Prostate gland (tissue), 2 donors: ENCODE data around the gene CLRN3. TPM values are rescaled to one million over a fixed set of nuclear protein-coding genes. Genes with fewer than 3 reads are reported as not detected.

Source experiments
- DNase-seq: peaks from one replicate; pipeline ENCODE4 v3.0.0-alpha.2; 2019; ENCODE audit warnings: low spot score
- H3K27ac ChIP-seq, 2 donors: fragments of 200-600 bp; sonication (generic); 2 replicates each; pipeline ENCODE4 v1.5.1; 2017 to 2019
- H3K27me3 ChIP-seq: fragments of 200-600 bp; sonication (generic); replicated peaks from 2 replicates; pipeline ENCODE4 v1.5.1; 2019; ENCODE audit not compliant: insufficient read depth
- H3K36me3 ChIP-seq, 2 donors: fragments of 200-600 bp; sonication (generic); 1 replicate in 1 of 2; 2 replicates in 1 of 2; pipeline versions ENCODE4 v1.5.1 to v1.8.1; 2017 to 2019
- H3K4me1 ChIP-seq: fragments of 200-600 bp; sonication (generic); replicated peaks from 2 replicates; pipeline ENCODE4 v1.5.1; 2019
- H3K4me3 ChIP-seq, 2 donors: fragments of 200-600 bp; sonication (generic); 2 replicates each; pipeline ENCODE4 v1.5.1; 2017 to 2019
- H3K9me3 ChIP-seq: fragments of 200-600 bp; sonication (generic); 2 replicates; pipeline ENCODE4 v1.5.1; 2017
- CTCF ChIP-seq, 4 experiments: fragments of 200-600 bp in 2 of 4; fragments of 450-650 bp in 2 of 4; sonication (generic) in 2 of 4; IDR thresholded peaks; 1 replicate in 3 of 4; 2 replicates in 1 of 4; pipeline ENCODE4 v1.5.1; 2016 to 2019; ENCODE audit warnings: antibody characterized with exemption in 4 of 4, mild to moderate bottlenecking in 2 of 4, moderate library complexity in 2 of 4
- POLR2A ChIP-seq: fragments of 450-650 bp; IDR thresholded peaks from one replicate; pipeline ENCODE4 v1.6.1; 2016; ENCODE audit warnings: antibody characterized with exemption, mild to moderate bottlenecking
- POLR2AphosphoS5 ChIP-seq: sonication (generic); formaldehyde crosslinking; IDR thresholded peaks from one replicate; pipeline ENCODE4 v1.6.1; 2017; ENCODE audit warnings: antibody characterized with exemption
- WGBS: methylation state at CpG from one replicate; pipeline ENCODE4 v1.1.5; 2018; 5-methylcytosine and 5-hydroxymethylcytosine counted together
- intact Hi-C: fragments of 100-400 bp; cut with DNase I; formaldehyde crosslinking; loops from one replicate; pipeline ENCODE4 v1.14.2; 2022
- total RNA-seq, 2 donors: library from RNA; depleted of rRNA; stranded (reverse); fragments of >200 nt; gene quantifications; one replicate each; pipeline ENCODE4 v1.1.0, GENCODE V29; 2016

The CLRN3 gene
- total RNA-seq, 2 donors from 2014 or later = not detected

- Histone ChIP-seq H3K36me3 (no peaks in the 10 kb centered on the region), H3K4me3 (no peak overlapping the region), H3K4me1 (no peaks in the 10 kb centered on the region), H3K27ac (no peak overlapping the region), H3K27me3 (no peaks in the 10 kb centered on the region), H3K9me3 (no peaks in the 10 kb centered on the region)
- DNase-seq = no peak
- intact Hi-C loops = no loop called here
- WGBS = 63% methylated on average over 16 of the region's 16 CpGs
- TF ChIP-seq POLR2A = no peak
- TF ChIP-seq CTCF (IDR thresholded peaks at IDR 0.05) = no peak
- TF ChIP-seq POLR2AphosphoS5 = no peak
Observed at GRCh38 chr10:127935071-127935561, 42.4 kb upstream of the CLRN3 start.

GRCh38 chr10:127934383-127934782 is 41.6 kb upstream of the CLRN3 start:
- no peak overlapping the region for H3K4me3 ChIP-seq
- 95% methylated on average over 14 of the region's 14 CpGs for WGBS
- no peak overlapping the region for H3K27ac ChIP-seq
- H3K4me1 ChIP-seq = no peaks in the 10 kb centered on the region
- no peak for DNase-seq
- no peaks in the 10 kb centered on the region for H3K36me3 ChIP-seq
- no peak for TF ChIP-seq POLR2A
- no peak for TF ChIP-seq POLR2AphosphoS5
- no peak for TF ChIP-seq CTCF (IDR thresholded peaks at IDR 0.05)
- intact Hi-C loops = no loop called here
- no peaks in the 10 kb centered on the region for H3K9me3 ChIP-seq
- H3K27me3 ChIP-seq = no peaks in the 10 kb centered on the region

- H3K36me3 ChIP-seq = no peaks in the 10 kb centered on the region
- no peaks in the 10 kb centered on the region for H3K27me3 ChIP-seq
- no peak overlapping the region for H3K27ac ChIP-seq
- WGBS = 77% methylated on average over 5 of the region's 5 CpGs
- DNase-seq = no peak
- no peaks in the 10 kb centered on the region for H3K9me3 ChIP-seq
- no peak overlapping the region for H3K4me3 ChIP-seq
- H3K4me1 ChIP-seq = no peaks in the 10 kb centered on the region
- intact Hi-C loops = no loop called here
- no peak for TF ChIP-seq CTCF (IDR thresholded peaks at IDR 0.05)
- no peak for TF ChIP-seq POLR2AphosphoS5
- no peak for TF ChIP-seq POLR2A
Observed at GRCh38 chr10:127933271-127933670, 40.5 kb upstream of the CLRN3 start.

- no peak overlapping the region for H3K27ac ChIP-seq
- DNase-seq = no peak
- WGBS = 90% methylated on average over 15 of the region's 15 CpGs
Observed at GRCh38 chr10:127932521-127933270, 40.0 kb upstream of the CLRN3 start.

More at GRCh38 chr10:127932521-127933270, 40.0 kb upstream of the CLRN3 start:
- no peaks in the 10 kb centered on the region for H3K9me3 ChIP-seq
- intact Hi-C loops = no loop called here
- H3K4me1 ChIP-seq = no peaks in the 10 kb centered on the region
- no peaks in the 10 kb centered on the region for H3K27me3 ChIP-seq
- TF ChIP-seq CTCF (IDR thresholded peaks at IDR 0.05) (no peak), POLR2AphosphoS5 (no peak), POLR2A (no peak)
- H3K4me3 ChIP-seq = no peak overlapping the region
- H3K36me3 ChIP-seq = no peaks in the 10 kb centered on the region
